Skeletal muscle tissue (tissue), 2 donors: ENCODE data around the gene LZIC. TPM values are rescaled to one million over a fixed set of nuclear protein-coding genes. Genes with fewer than 3 reads are reported as not detected.

ENCODE experiments used
- small RNA-seq: library from RNA; depleted of rRNA; stranded (forward); fragments of <200 nt; gene quantifications from one replicate; pipeline ENCODE3, GENCODE V24; 2014
- total RNA-seq: library from RNA; depleted of rRNA; stranded (reverse); fragments of >200 nt; gene quantifications from one replicate; pipeline ENCODE4 v1.2.3, GENCODE V29; 2014

Gene LZIC
- total RNA-seq, 1 donor from 2014 or later: 42.3 TPM

Small RNA genes lying within 50 kb of the gene (small RNA-seq; reads per million reads assigned to genes)
- not detected for gene MIR5697

Other genes starting within 250 kb of the LZIC start
- 51.1 TPM for gene CLSTN1, start 119.4 kb downstream of the LZIC start, total RNA-seq
- 32.4 TPM for gene CTNNBIP1, start 33.1 kb downstream of the LZIC start, total RNA-seq
- 17.2 TPM for gene NMNAT1, start 84 bp upstream of the LZIC start, total RNA-seq
- 11.0 TPM for gene RBP7, start 53.8 kb upstream of the LZIC start, total RNA-seq
- gene UBE4B, start 89.6 kb upstream of the LZIC start, total RNA-seq: 25.1 TPM